GM12878 (cell line): ENCODE measurements around the gene CEACAM5. TPM values are rescaled to one million over a fixed set of nuclear protein-coding genes. Genes with fewer than 3 reads are reported as not detected.

Experiments
- ATAC-seq: fragments of 200-7000 bp; cut with Tn5 transposase; 3 replicates; pipeline ENCODE4 v1.9.1; 2020; ENCODE audit warnings: mild to moderate bottlenecking, moderate library complexity
- BruUV-seq: library from RNA; stranded (reverse); fragments of 400-500 nt; replicated peaks from 2 replicates; lab custom pipeline; 2021; lab: Mats Ljungman, UMichigan
- CTCF ChIA-PET: fragments of 300-600 bp; sonication (Branson Sonifier 250); formaldehyde crosslinking; extraction: SDS; loops from one replicate; lab custom pipeline; 2021; ENCODE audit warnings: inconsistent platforms; lab: Yijun Ruan, JAX
- POLR2A ChIA-PET: fragments of 350-600 bp; formaldehyde crosslinking; extraction: SDS; loops from one replicate; lab custom pipeline; 2021; ENCODE audit warnings: inconsistent platforms; lab: Charles Lee
- RAD21 ChIA-PET: fragments of 300-600 bp; sonication (Branson Sonifier 250); formaldehyde crosslinking; loops from one replicate; lab custom pipeline; 2023; ENCODE audit warnings: antibody characterized with exemption; ENCODE audit not compliant: unreplicated experiment; lab: Charles Lee
- SMC1A ChIA-PET: fragments of 300-600 bp; sonication (Branson Sonifier 250); formaldehyde crosslinking; loops from one replicate; lab custom pipeline; 2023; ENCODE audit not compliant: unreplicated experiment, uncharacterized antibody; lab: Charles Lee
- DNase-seq: peaks from one replicate; pipeline ENCODE4 v3.0.0-alpha.2; 2011; ENCODE audit warnings: low read depth, low spot score
- FAIRE-seq: peaks from 3 replicates; lab custom pipeline; 2011; peaks lifted over from hg19 to GRCh38; lab: Jason Lieb, UNC
- H2AFZ ChIP-seq: 2 replicates; pipeline ENCODE4 v1.6.0; 2011; ENCODE audit warnings: low read depth, low read length, control low read depth; ENCODE audit not compliant: control insufficient read depth
- H3K27ac ChIP-seq: 2 replicates; pipeline ENCODE4 v1.5.1; 2011; ENCODE audit warnings: control low read depth; ENCODE audit not compliant: control insufficient read depth, insufficient read depth
- H3K27me3 ChIP-seq, 2 experiments: replicated peaks in 1 of 2; 2 replicates each; pipeline versions ENCODE4 v1.6.0 to v1.6.1; 2011; ENCODE audit warnings: low read length in 1 of 2; ENCODE audit not compliant: control insufficient read depth in 2 of 2, insufficient read depth in 2 of 2
- H3K36me3 ChIP-seq, 2 experiments: 2 replicates each; pipeline ENCODE4 v1.5.1; 2011; ENCODE audit warnings: low read length in 1 of 2; ENCODE audit not compliant: control insufficient read depth in 2 of 2, insufficient read depth in 2 of 2
- H3K4me1 ChIP-seq: 2 replicates; pipeline ENCODE4 v1.6.1; 2011; ENCODE audit warnings: mild to moderate bottlenecking, low read length, moderate library complexity, mixed read lengths; ENCODE audit not compliant: control insufficient read depth, insufficient read depth
- H3K4me2 ChIP-seq: 2 replicates; pipeline ENCODE4 v1.6.0; 2011; ENCODE audit warnings: control low read depth; ENCODE audit not compliant: control insufficient read depth, insufficient read depth
- H3K4me3 ChIP-seq: fragments of 200-600 bp; sonication (generic); 2 replicates; pipeline ENCODE4 v1.5.1; 2016
- H3K79me2 ChIP-seq: 2 replicates; pipeline ENCODE4 v1.6.0; 2011; ENCODE audit warnings: low read length; ENCODE audit not compliant: control insufficient read depth, insufficient read depth
- H3K9ac ChIP-seq: 2 replicates; pipeline ENCODE4 v1.8.0; 2011; ENCODE audit warnings: low read length, control low read depth, mixed read lengths; ENCODE audit not compliant: control insufficient read depth, insufficient read depth
- H3K9me3 ChIP-seq: replicated peaks from 3 replicates; pipeline ENCODE4 v1.5.1; 2011; ENCODE audit warnings: mild to moderate bottlenecking, low read length; ENCODE audit not compliant: control insufficient read depth, insufficient read depth
- H4K20me1 ChIP-seq: 2 replicates; pipeline ENCODE4 v1.6.0; 2011; ENCODE audit not compliant: control insufficient read depth, insufficient read depth
- ATF2 ChIP-seq: IDR thresholded peaks from 2 replicates; pipeline ENCODE4 v1.6.1; 2012; ENCODE audit warnings: low read length, inconsistent platforms
- BRCA1 ChIP-seq: IDR thresholded peaks from 2 replicates; pipeline ENCODE4 v1.6.1; 2011; ENCODE audit warnings: low read depth, low read length, improper control_type of control experiment
- ESRRA ChIP-seq: IDR thresholded peaks from 2 replicates; pipeline ENCODE4 v1.6.1; 2012; ENCODE audit warnings: mild to moderate bottlenecking, low read length, improper control_type of control experiment
- EZH2 ChIP-seq: IDR thresholded peaks from 2 replicates; pipeline ENCODE4 v1.6.1; 2012; ENCODE audit warnings: low read depth, mild to moderate bottlenecking, control low read depth, inconsistent platforms, low read length, borderline replicate concordance; ENCODE audit not compliant: control insufficient read depth
- GATAD2B ChIP-seq: fragments of 450-650 bp; conservative IDR thresholded peaks from 2 replicates; pipeline ENCODE4 v1.6.1; 2017; ENCODE audit warnings: low read depth, mild to moderate bottlenecking, moderate library complexity
- NFXL1 ChIP-seq: fragments of 450-650 bp; IDR thresholded peaks from 2 replicates; pipeline ENCODE4 v1.6.1; 2017; ENCODE audit warnings: antibody characterized with exemption, mild to moderate bottlenecking, borderline replicate concordance
- NFYA ChIP-seq: IDR thresholded peaks from 2 replicates; pipeline ENCODE4 v1.6.1; 2011; ENCODE audit warnings: low read depth, mild to moderate bottlenecking, low read length, improper control_type of control experiment, borderline replicate concordance
- POLR2AphosphoS5 ChIP-seq: IDR thresholded peaks from 2 replicates; pipeline ENCODE4 v1.6.1; 2011; ENCODE audit warnings: mild to moderate bottlenecking, low read length, inconsistent platforms
- RBBP5 ChIP-seq: fragments of 200-600 bp; sonication (generic); conservative IDR thresholded peaks from 2 replicates; pipeline ENCODE4 v1.6.1; 2016
- RELA ChIP-seq: fragments of 450-650 bp; IDR thresholded peaks from 2 replicates; pipeline ENCODE4 v1.8.0; 2014; ENCODE audit warnings: borderline replicate concordance; ENCODE audit not compliant: partially characterized antibody
- SMC3 ChIP-seq: IDR thresholded peaks from 2 replicates; pipeline ENCODE4 v1.6.1; 2011; ENCODE audit warnings: low read length, improper control_type of control experiment, borderline replicate concordance
- SREBF1 ChIP-seq: IDR thresholded peaks from 2 replicates; pipeline ENCODE4 v1.6.1; 2012; ENCODE audit warnings: mild to moderate bottlenecking, low read length
- SRF ChIP-seq, 2 experiments: IDR thresholded peaks; 2 replicates each; pipeline ENCODE4 v1.6.1; 2011; ENCODE audit warnings: low read depth in 2 of 2, low read length in 2 of 2, mild to moderate bottlenecking in 1 of 2, moderate library complexity in 1 of 2
- STAT1 ChIP-seq: fragments of 450-650 bp; conservative IDR thresholded peaks from 2 replicates; pipeline ENCODE4 v1.6.1; 2014; ENCODE audit warnings: antibody characterized with exemption, mild to moderate bottlenecking
- TAF1 ChIP-seq: IDR thresholded peaks from 2 replicates; pipeline ENCODE4 v1.6.1; 2011; ENCODE audit warnings: mild to moderate bottlenecking, low read depth, low read length, borderline replicate concordance
- YBX1 ChIP-seq: fragments of 450-650 bp; IDR thresholded peaks from 2 replicates; pipeline ENCODE4 v1.6.1; 2016; ENCODE audit warnings: antibody characterized with exemption
- ZBTB33 ChIP-seq: fragments of 450-650 bp; IDR thresholded peaks from 2 replicates; pipeline ENCODE4 v1.6.1; 2017; ENCODE audit warnings: mild to moderate bottlenecking
- ZNF592 ChIP-seq: fragments of 450-650 bp; IDR thresholded peaks from 2 replicates; pipeline ENCODE4 v1.6.1; 2017; ENCODE audit warnings: mild to moderate bottlenecking, moderate library complexity
- WGBS: methylation state at CpG from one replicate; pipeline ENCODE4 v1.1.6; 2016; ENCODE audit warnings: low lambda C conversion rate; ENCODE audit not compliant: insufficient replicate concordance, insufficient coverage; ENCODE audit errors: missing lambda C conversion rate; 5-methylcytosine and 5-hydroxymethylcytosine counted together
- in situ Hi-C: fragments of 300-500 bp; cut with MboI; formaldehyde crosslinking; loops from 9 replicates; pipeline ENCODE4 v1.14.3; 2018; ENCODE audit warnings: mixed read lengths
- intact Hi-C: fragments of 100-400 bp; cut with micrococcal nuclease; formaldehyde crosslinking; loops from one replicate; pipeline ENCODE4 v1.14.2; 2022; ENCODE audit not compliant: unreplicated experiment
- polyA plus RNA-seq, 11 experiments: library from polyadenylated mRNA; depleted of rRNA in 4 of 11; unstranded in 6 of 11; stranded (reverse) in 5 of 11; fragments of >200 nt; fragmentation: Nextera tagmentation in 4 of 11; fragmentation: Illumina TruSeq in 1 of 11; extraction: Ambion mirVana in 4 of 11; extraction: Trizol in 1 of 11; gene quantifications; 1 replicate in 1 of 11; 2 replicates in 10 of 11; pipeline versions ENCODE4 v1.2.1 to v1.2.3, GENCODE V29; 2011 to 2016; ENCODE audit warnings: inconsistent platforms in 2 of 11, missing spikeins in 2 of 11, low read depth in 1 of 11
- total RNA-seq, 4 experiments: library from RNA; depleted of rRNA in 3 of 4; stranded (reverse); fragments of >200 nt in 3 of 4; fragmentation: Illumina TruSeq in 1 of 4; extraction: Trizol in 1 of 4; gene quantifications; 2 replicates each; pipeline versions ENCODE4 v1.2.1 to v1.2.3, GENCODE V29; 2013 to 2021

The CEACAM5 gene
- total and polyA plus RNA-seq, 10 of the 15 experiments (the other 5 are each of a cell fraction or from before 2014, with no cell fraction given) = 0.38 TPM; not detected in 9

- H3K4me1 ChIP-seq = no peaks in the 10 kb centered on the region
- H3K4me2 ChIP-seq = no peak overlapping the region
- ATAC-seq (no peak), FAIRE-seq (no peak)
- POLR2A ChIA-PET = interaction anchor here (0.8 kb wide), 1 partner anchor 10 kb away, joined by 3 read pairs; no protein-coding TSS in a partner anchor
- SMC1A ChIA-PET = no interaction called here
- in situ Hi-C loops = no loop called here
- WGBS = 3% methylated on average over 2 of the region's 2 CpGs
- no peak overlapping the region for H3K27ac ChIP-seq
- CTCF ChIA-PET = interaction anchor here (0.6 to 2.5 kb wide), 2 partner anchors 14 to 144 kb away, joined by 3 to 15 read pairs; partner anchors contain the start of gene CEACAM4
- no peak overlapping the region for H3K9ac ChIP-seq
- H3K4me3 ChIP-seq = no peak overlapping the region
- H3K79me2 ChIP-seq = no peaks in the 10 kb centered on the region
- no peaks in the 10 kb centered on the region; a peak in 2 of 4 replicates for H3K27me3 ChIP-seq
- TF ChIP-seq YBX1 = no peak
- TF ChIP-seq ZNF592 = no peak
- TF ChIP-seq BRCA1 = no peak
- no peak for TF ChIP-seq TAF1
- TF ChIP-seq ATF2 = no peak
- no peak for TF ChIP-seq RBBP5
- no peak for TF ChIP-seq RELA
- no peak for TF ChIP-seq GATAD2B
- no peak for TF ChIP-seq SREBF1
- no peak for TF ChIP-seq NFYA
- TF ChIP-seq NFXL1 = no peak
- no peak for TF ChIP-seq ESRRA
- no peak for TF ChIP-seq POLR2AphosphoS5
- no peak for TF ChIP-seq EZH2
- TF ChIP-seq SMC3 = no peak
- TF ChIP-seq ZBTB33 = no peak
- no peak for TF ChIP-seq STAT1
- TF ChIP-seq SRF (IDR thresholded peaks at IDR 0.05; ENCODE audit: low read depth in 2 of 2, low read length in 2 of 2) = no peak
- TF ChIP-seq, all 136 proteins: peak for 0
- Histone ChIP-seq H4K20me1 (no peaks in the 10 kb centered on the region), H3K36me3 (no peaks in the 10 kb centered on the region), H3K9me3 (no peaks in the 10 kb centered on the region), H2AFZ (no peak overlapping the region)
- intact Hi-C loops = no loop called here
- RAD21 ChIA-PET = no interaction called here
- no TSS peak for BruUV-seq
- DNase-seq = no peak
These were observed 63.0 kb downstream of the CEACAM5 start for GRCh38 chr19:41771410-41771809.
